ENCODE data around the gene UNC13C.

Gene UNC13C

DNA sequence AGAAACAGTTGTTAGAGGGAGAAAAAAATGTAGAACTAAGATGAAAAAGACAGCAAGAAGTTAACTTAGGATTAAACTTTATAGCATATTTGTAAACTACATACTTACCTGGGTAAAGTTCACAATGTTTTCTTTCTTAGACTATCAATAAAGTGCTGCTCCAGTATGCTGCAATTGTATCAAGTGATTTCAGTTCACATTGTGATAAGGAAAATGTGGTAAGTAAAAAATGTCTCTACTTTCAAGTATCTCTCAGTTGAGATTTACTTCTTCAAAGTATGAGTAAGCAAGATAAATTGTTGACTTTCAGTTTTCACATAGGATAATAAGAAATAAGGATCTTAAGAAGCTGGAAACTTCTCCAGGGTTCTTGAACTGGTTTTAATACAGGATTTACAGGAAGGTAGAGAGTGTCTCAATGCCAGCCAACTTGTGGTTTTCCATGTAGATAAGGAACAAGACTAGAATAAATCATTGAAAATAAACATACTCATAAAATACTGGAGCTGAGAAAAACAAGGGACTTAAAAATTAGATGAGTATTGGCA lies 528.8 kb downstream of the UNC13C start:
- no peak for DNase-seq

DNA sequence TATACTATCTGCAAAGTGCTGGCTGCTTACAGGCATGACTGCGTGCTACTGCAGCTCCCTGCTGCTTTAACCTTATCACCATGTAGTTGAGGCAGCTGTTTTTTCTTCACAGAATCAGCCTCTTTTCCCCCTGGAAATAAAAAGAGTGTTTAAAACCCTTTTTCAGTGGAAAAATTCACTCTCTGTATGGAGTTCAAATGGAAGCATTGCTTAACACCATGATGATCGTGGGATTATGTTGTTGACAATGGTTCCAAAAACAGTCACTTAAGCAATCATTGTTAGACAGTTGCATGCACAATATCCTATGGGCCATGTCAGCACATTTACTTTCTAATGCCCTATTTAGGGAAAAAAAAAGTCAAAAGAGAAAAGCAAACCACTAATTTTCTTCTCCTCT lies 536.4 kb downstream of the UNC13C start:
- no peak for DNase-seq

DNA sequence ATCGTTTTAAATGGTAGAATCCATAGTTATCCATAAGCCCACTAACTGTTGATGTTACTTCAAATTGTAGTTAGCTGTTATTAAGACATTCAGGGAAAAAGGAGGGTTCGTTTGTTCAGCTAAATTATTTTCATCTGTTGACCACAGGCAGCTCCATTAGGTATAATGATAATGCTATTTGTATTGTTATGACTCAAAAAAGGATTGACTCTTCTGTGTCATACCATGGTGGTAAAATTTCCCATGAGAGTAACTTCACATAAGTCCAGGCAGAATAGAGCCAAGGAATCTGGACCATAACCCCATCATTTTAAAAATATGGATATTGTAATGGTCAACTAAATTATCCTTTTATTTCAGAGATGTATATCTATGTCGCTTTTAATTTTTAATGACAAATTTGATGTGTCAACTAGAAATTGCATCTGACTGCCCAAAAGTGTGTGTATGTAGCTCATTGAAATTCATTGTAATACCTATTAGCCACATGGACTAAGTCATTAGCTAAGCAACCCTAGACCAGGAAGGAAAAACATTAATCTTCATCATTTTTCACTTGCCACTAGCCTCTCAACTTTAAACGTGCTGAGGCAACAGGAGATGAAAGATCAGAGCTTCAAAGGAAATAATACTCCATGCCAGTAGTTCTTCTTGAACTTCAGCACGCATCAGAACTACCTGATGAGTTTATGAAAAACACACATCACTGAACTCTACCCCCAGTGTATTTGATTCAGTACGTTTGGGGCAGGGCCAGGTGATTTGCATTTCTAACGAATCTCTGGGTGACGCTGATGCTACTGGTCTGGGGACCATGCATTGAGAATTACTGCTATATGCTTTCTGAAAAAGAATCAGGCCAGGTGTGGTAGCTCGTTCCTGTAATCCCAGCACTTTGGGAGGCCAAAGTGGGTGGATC lies 537.7 kb downstream of the UNC13C start:
- DNase-seq: no peak

DNA sequence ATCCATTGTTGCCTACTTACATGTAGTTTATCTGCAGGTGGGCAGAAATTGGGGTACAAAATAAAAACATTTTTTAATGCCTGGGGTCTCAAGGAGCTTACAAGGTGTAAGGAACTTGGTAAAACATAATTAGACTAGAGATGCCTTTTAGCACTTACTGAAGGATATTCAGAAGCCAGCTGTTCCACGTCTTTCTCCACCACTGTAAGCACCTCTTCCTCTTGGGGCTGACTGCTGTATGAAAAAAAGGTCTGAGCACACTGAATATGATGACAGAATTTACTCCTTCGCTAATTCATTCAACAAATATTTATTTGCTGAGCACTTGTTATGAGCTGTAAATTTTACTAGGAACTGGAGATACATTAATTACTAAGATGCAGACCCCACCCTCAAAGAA lies 539.1 kb downstream of the UNC13C start:
- no peak for DNase-seq

DNA sequence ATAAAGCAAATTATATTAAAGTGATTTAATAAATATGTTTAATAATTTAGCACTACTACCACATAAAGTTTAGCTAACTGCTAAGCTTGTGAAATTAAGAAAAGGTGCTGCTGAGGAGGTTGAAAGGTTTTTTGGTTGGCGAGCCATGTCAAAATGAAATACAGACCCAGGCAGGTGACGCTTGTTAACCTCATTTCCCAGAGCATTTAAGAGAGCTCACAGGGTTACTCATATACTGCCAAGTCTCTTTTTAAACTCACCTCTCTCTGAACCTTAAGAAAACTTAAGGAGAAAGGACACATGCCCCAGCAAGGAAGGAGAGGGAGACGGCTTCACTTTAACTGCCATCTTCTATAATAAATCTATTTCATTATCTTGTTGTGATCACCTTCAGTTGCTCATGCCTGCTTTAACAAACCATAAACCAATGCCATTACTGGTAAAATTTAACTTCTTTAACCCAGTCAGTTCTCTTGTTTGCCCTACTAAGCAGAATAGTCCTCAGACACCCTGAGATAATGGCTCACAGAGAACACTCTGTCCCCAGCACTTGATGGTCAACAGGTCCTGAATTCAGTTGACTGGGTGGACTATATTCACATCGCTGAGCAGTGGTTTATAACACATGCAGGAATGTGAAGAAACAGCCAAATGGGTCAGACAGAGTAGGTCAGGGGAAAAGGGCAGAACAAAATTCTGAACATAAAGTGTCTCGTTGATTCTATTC lies 540.1 kb downstream of the UNC13C start:
- no peak for DNase-seq

DNA sequence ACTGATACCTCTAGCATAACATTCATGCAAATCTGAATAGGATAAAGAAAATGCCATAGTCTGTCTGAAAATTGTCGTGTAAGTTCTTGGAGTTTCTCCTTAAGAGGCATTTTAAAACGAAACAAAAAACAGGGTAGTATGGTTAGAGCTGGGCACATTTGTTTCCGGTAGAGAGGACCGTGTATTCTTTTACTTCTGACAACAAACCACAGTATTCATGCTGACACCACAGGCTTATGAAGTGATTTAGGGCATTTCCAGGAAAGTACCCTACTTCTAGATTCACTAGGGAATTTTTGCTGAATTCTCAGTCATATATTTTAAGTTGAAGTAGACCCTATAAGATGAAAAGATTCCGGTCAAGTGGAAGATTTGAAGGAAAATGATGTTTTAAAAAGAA lies 541.3 kb downstream of the UNC13C start:
- DNase-seq: no peak

DNA sequence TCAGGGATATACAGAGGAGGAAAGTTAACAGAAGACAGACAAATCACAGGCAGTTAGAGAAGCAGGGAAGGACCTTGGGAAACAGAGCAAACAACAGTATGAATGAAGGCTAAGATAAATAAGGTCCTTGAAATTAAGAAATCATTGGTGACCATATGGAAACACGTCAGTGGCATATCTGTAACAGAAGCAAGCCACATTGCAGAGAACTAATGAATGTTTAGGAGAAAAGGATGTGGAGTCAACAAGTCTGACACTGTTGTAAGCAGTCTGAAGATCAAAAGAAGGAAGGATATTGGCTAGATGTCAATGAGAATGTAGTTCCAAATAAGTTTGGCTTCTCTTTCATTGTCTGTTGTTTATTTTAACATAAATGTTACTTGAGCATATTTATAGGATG lies 542.4 kb downstream of the UNC13C start:
- DNase-seq: no peak

DNA sequence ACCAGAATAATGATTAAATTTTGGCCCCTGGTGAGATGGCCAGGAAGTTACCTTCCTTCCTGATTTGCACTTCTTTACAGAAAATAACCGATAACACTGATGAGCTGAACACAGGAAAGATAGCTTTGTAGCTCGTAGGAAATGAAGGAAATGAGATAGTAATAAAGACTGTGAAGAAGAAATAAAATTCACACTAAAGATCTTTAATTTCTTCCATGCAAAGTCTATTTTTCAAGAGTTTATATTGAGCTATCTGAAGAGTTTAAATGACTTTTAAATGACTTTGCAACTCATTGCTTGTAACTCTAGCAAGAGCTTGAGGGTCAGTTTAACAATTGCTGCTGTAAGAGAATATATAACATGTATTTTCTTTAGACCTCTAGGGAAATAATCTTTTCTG lies 543.0 kb downstream of the UNC13C start:
- DNase-seq: no peak

DNA sequence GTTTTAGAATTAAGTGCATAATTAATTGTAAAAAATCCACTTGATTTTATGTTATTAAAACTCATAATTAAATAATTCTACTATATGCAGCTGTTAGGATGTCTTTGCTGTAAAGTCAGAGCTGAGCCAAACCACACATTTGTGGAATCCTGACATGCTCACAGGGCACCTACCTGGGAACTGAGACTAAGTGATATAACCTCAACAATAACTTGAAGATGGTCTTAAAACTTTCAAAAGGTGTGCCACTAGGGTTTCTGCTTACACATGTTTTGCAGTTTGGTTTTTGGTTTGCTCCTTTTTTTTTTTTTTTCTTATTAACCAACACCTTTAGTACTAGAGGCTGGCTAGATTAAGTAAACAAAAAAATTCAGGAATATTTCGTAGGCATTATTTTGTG lies 549.8 kb downstream of the UNC13C start:
- no peak for DNase-seq

DNA sequence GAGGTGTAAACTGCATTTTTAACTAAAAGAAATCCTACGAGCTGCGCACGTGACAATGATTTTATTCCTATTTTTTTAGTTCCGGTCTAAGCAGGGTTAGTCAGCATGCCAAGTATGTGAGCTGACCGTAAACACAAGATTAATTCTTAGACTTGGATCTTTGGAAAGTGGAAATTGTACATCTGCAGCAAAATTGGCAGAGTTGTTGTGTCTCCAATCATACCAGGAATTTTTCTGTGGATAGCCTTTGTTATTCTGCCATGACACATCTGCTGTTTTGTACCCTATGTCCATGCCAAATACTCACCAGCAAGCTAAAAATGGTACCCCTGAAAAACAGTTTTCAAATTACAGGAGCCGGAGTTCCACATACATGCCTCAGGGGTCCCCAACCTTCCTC lies 562.5 kb downstream of the UNC13C start:
- no peak for DNase-seq

DNA sequence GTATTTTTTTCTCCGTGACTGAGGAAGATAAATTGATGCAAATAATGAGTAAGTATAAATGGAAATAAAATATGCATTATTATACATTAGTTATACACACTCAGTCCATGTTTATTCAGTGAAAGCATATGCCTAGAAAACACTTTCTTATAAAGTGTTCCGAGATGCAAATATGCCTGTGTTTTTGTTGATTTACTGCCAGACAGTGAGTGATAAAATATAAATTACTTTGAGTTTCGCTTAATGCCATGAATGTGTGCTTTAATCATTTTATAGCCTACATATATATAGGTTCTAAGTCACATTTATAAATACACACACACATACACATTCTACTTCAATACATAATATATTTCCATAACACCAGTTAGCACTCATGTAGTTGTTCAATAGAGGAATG lies 569.2 kb downstream of the UNC13C start:
- DNase-seq: peak; percentile 4

DNA sequence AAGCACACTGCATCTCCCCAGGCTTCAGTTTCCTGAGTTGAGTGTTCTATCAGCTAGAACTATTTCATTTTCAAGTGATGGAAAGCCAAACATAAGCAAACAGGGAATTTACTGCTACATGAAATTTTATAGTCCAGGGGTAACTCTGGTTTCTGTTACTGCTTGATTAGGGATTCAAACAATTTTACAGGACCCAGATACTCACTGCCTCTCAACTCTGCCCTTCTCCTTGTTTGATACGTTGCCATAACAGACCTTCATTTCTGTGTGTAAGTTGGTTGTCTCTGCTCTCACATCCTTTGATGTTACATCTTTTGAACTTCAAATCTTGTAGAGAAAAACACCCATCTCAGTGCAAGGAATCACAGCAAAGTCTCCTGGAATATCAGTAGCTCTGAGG lies 572.7 kb downstream of the UNC13C start:
- DNase-seq: no peak

DNA sequence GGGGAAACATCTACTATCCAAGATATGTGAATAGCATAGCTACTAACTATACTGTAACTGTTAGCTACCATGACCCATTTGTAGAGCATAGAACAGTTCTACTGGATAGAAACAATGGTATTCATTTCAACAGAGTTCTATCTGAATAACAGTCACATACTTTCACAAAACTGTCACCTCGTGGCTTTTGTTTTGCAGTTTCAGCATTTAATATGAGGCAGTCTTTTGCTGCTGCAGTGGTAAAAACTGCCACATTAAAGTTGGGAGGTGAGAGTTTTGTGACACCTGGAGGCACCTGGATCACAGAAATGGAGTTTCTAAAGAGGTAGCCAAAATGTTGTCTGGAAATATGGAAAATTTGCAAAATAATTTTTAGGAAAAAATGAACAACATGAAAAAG lies 578.0 kb downstream of the UNC13C start:
- DNase-seq: no peak

DNA sequence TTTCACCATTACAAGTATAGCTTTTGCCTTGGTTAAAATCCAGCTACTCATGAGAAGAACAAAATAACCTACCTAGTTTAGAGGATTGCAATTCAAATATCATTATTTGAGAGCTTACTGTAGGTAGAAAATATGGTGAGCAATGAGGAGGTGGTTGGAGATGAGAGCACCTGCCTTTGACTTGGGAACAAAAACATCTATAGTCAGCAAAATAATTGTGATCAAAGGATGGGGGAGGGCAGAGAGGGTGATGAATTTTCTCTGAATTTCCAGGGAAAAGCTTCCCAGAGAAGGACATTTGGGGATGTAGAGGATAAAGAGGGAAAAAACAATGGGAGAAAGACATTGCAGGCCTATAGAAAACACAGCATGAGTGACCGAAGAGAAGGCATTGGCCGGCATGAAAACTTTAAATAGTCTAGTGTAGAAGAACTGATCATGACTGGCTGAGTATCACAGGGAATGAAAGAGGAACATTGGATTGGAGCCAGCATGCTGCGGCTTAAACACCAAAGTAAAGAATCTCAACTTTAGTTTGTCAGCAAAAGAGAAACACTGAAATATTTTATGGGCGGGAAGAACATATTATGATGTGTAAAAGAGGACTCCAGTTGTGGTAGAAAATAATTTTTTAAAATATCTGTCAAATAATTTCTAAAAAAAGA lies 581.3 kb downstream of the UNC13C start:
- no peak for DNase-seq

DNA sequence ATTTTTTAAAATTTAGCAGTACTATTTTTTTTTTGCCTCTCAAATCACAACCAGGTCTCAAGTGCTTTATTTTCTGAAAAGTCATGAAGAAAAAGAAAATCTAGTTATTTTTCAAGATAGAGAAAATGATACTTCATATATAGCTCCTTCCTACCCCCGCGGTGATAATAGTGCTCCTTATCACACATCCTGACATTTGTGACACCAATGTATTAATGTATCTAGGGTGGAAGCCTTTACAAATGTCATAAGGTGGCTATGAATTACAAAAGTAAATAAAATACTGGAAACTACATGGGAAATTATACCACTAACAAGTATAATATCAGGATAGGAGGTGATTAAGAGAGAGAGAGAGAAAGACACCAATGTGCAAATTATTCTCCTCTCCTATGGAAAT lies 582.2 kb downstream of the UNC13C start:
- no peak for DNase-seq

DNA sequence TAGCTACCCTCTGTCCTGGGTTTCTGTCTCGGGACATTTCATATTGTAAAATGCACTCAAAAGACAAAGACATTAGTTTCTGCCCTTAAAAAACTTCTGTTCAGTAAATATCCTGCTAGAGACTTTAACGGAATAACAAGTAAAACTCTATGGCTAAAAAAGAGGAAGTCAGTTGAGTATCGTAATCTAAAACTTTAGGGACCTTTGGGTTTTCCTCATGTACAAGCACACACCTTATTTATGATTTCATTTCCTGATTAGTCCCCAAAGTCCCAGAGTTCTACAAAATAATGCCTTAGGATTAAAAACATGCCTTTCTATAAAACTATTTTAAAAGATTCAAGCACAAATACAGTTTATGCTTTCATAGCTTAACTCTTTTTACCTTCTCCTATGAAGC lies 585.9 kb downstream of the UNC13C start:
- DNase-seq: no peak

DNA sequence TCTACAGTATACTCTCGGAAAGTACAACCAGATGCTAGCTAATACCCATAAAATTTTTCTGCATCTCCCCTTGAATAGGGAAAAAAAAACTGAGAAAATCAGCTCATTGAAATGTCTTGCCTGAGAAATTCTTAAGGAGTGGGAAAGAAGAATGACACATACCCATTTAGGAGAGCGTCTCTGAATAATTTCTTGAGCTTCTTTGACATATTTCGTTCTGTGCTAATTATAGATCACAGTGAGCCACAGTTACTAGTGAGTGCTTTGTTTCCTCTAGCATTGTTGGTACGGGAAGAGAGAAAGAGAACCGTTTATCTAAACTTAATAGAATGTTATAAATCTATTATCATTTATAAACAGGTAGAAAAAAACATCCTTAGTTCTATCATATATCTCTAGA lies 588.4 kb downstream of the UNC13C start:
- no peak for DNase-seq

DNA sequence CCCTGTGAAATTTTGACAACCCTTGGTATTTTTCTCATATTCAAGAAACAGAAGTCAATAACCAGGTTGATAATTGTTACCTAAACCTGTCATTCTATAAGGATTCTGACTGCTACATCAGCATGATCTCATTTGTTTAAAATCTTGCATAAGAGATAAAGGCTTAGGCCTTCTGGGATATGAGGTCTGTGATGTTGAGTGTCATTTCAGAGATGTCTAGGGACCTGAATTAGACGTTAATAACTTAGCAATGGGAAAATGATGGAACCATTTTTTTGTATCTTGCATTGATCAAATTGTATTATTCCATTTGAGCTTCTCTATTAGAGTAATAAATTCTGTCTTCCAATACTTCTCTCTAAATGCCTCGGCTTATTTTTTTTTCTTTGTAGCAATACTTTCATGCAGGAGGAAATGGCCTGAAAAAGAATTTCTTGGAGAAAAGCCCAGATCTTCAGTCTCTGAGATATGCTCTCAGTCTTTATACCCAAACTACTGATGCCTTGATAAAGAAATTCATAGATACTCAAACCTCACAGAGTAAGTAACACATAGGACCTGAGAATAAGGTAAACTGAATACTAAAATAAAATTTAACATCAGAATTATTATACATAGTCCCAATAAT lies 589.3 kb downstream of the UNC13C start:
- no peak for DNase-seq

DNA sequence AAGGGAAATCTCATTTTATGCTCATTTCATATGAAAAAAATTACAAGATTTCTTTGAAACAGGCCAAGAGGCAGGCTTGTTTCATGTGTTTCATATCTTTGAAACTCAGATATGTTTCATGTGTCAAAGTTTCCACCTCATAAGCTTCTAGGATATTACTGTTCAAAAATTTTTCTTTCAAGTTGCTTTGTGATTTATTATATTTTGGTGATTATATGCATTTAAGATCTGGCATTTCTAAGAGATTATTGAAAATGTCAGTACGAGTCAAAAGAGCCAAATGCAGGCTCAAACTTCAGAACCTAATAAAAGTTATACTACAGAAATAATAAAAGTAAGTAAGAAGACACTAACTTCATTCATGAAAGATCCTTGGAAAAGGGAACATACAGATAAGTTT lies 590.1 kb downstream of the UNC13C start:
- DNase-seq: no peak

DNA sequence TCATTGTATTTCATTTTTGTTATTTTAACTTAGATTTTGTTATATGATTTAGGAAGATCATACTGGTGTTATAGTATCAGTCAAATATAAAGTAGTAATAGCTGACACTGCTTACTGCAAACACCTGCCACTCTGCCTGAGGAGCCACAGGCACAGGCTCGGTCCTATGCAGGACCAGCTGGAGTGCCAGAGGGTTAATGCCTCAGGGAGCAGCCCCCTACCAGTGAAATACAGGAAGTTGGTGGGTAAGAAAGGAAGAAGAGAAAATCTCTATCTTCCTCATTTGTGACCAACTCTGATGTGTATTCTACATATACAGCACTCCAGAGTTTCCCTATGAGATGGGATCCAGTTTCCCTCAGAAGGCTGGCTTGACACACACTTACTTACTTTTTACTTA lies 593.3 kb downstream of the UNC13C start:
- no peak for DNase-seq

DNA sequence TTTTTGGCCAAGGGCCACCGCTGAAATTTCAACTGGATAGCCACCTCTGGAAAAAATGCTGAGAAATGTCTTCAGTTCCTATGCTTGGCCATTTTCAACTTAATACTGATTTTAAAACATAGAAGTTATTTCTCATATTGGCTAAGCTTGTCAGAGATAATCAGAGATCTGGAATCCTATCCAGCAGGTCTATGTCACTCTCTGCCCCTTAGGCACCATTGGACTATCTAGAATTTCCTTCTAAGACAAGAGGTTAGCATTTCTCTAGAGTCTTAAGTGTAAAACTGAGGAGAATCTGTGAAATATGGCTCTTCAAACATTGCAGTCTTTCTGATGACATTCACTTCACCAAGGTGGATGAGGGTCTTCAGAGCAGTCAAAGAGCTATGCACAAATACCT lies 597.3 kb downstream of the UNC13C start:
- no peak for DNase-seq

DNA sequence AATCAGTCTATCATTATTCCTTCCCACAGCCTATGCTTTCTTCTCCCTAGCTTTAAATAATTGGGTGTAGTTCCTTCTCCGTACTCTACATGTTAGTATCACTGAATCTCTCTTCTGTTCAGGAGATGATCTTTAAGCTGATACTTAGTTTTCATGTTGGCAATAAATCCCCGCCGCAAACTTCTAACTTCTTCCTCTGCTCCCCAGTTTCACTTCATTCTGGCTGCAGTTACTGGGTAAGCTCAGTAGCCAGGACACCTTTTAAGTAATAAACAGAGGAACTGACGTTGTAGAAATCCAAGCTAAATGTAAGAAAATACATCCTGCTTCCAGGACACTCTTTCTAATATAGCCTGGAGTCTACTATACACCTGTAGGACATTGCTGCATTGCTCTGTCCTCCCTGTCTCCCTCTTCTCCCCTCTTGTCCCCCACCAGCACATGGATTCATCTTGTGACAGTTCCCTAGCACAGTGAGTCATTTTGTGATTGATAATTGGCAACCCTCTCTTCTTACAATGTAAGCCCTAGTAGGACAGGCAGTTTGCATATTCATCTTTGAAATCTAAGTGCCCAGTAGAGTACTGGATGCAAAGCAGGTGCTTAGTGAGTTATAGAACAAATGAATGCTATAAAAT lies 598.2 kb downstream of the UNC13C start:
- no peak for DNase-seq

Measured in NCI-H526 treated with DMSO at 0.1 percent for 48 hours (cell line).